H9 (cell line): ENCODE data around the gene TTC39A. TPM values are rescaled to one million over a fixed set of nuclear protein-coding genes. Genes with fewer than 3 reads are reported as not detected.

ENCODE experiments used
- DNase-seq: peaks from one replicate; pipeline ENCODE4 v3.0.0-alpha.2; 2017
- H2AFZ ChIP-seq: one replicate; pipeline ENCODE4 v1.6.1; 2013; ENCODE audit warnings: mild to moderate bottlenecking, low read length, control low read depth, moderate library complexity
- H2AK5ac ChIP-seq: 2 replicates; pipeline ENCODE4 v1.6.1; 2013; ENCODE audit warnings: low read length, control low read depth, mixed read lengths; ENCODE audit not compliant: insufficient read length
- H2BK120ac ChIP-seq: one replicate; pipeline ENCODE4 v1.6.1; 2013; ENCODE audit warnings: low read depth, mild to moderate bottlenecking, low read length, control low read depth, inconsistent platforms; ENCODE audit not compliant: poor library complexity, severe bottlenecking
- H2BK12ac ChIP-seq: 2 replicates; pipeline ENCODE4 v1.6.1; 2013; ENCODE audit warnings: low read length, control low read depth, mixed read lengths, low read depth; ENCODE audit not compliant: insufficient read length
- H2BK15ac ChIP-seq: 2 replicates; pipeline ENCODE4 v1.6.1; 2013; ENCODE audit warnings: low read depth, low read length, control low read depth
- H2BK20ac ChIP-seq: one replicate; pipeline ENCODE4 v1.6.1; 2013; ENCODE audit warnings: low read depth, mild to moderate bottlenecking, low read length, control low read depth, inconsistent platforms; ENCODE audit not compliant: poor library complexity, severe bottlenecking
- H2BK5ac ChIP-seq: 2 replicates; pipeline ENCODE4 v1.6.1; 2013; ENCODE audit warnings: low read length, control low read depth, mixed read lengths; ENCODE audit not compliant: insufficient read length
- H3K14ac ChIP-seq: 2 replicates; pipeline ENCODE4 v1.6.1; 2013; ENCODE audit warnings: low read length, control low read depth; ENCODE audit not compliant: insufficient read depth
- H3K18ac ChIP-seq: 2 replicates; pipeline ENCODE4 v1.6.1; 2013; ENCODE audit warnings: low read depth, mild to moderate bottlenecking, mixed read lengths, low read length, control low read depth; ENCODE audit not compliant: insufficient read length
- H3K23ac ChIP-seq: 2 replicates; pipeline ENCODE4 v1.6.1; 2013; ENCODE audit warnings: low read length, control low read depth, mixed read lengths, low read depth; ENCODE audit not compliant: insufficient read length
- H3K23me2 ChIP-seq: 2 replicates; pipeline ENCODE4 v1.6.1; 2013; ENCODE audit warnings: low read depth, mild to moderate bottlenecking, mixed read lengths, low read length, control low read depth; ENCODE audit not compliant: insufficient read length, poor library complexity, severe bottlenecking
- H3K27ac ChIP-seq: 2 replicates; pipeline ENCODE4 v1.5.1; 2013; ENCODE audit warnings: low read length, control low read depth, mixed read lengths, low read depth; ENCODE audit not compliant: insufficient read length
- H3K27me3 ChIP-seq: 2 replicates; pipeline ENCODE4 v1.6.1; 2013; ENCODE audit warnings: low read length, control low read depth, inconsistent platforms; ENCODE audit not compliant: insufficient read depth
- H3K4ac ChIP-seq: 2 replicates; pipeline ENCODE4 v1.6.1; 2013; ENCODE audit warnings: low read depth, mild to moderate bottlenecking, control low read depth, inconsistent platforms, low read length, moderate library complexity
- H3K4me1 ChIP-seq: 2 replicates; pipeline ENCODE4 v1.6.1; 2013; ENCODE audit warnings: low read length, control low read depth, inconsistent platforms; ENCODE audit not compliant: insufficient read depth
- H3K4me2 ChIP-seq: 2 replicates; pipeline ENCODE4 v1.6.1; 2013; ENCODE audit warnings: low read length, control low read depth, mixed read lengths; ENCODE audit not compliant: insufficient read length, insufficient read depth
- H3K56ac ChIP-seq: 2 replicates; pipeline ENCODE4 v1.6.1; 2013; ENCODE audit warnings: low read depth, mild to moderate bottlenecking, mixed read lengths, low read length, control low read depth; ENCODE audit not compliant: insufficient read length
- H3K79me1 ChIP-seq: 2 replicates; pipeline ENCODE4 v1.6.1; 2013; ENCODE audit warnings: low read depth, mild to moderate bottlenecking, moderate library complexity, low read length, control low read depth, inconsistent platforms; ENCODE audit not compliant: insufficient read depth, poor library complexity, severe bottlenecking
- H3K79me2 ChIP-seq: 2 replicates; pipeline ENCODE4 v1.6.1; 2013; ENCODE audit warnings: low read length, control low read depth, inconsistent platforms; ENCODE audit not compliant: insufficient read depth
- H3K9ac ChIP-seq: 2 replicates; pipeline ENCODE4 v1.6.1; 2013; ENCODE audit warnings: low read length, control low read depth, mixed read lengths; ENCODE audit not compliant: insufficient read length; ENCODE audit errors: extremely low read depth
- H3K9me3 ChIP-seq: one replicate; pipeline ENCODE4 v1.6.1; 2013; ENCODE audit warnings: low read depth, low read length, inconsistent platforms; ENCODE audit not compliant: control insufficient read depth
- H3T11ph ChIP-seq: one replicate; pipeline ENCODE4 v1.6.1; 2013; ENCODE audit warnings: mild to moderate bottlenecking, low read length, control low read depth, inconsistent platforms
- H4K20me1 ChIP-seq: one replicate; pipeline ENCODE4 v1.6.1; 2013; ENCODE audit not compliant: control insufficient read depth, insufficient read length, insufficient read depth
- H4K5ac ChIP-seq: 2 replicates; pipeline ENCODE4 v1.6.1; 2013; ENCODE audit warnings: low read depth, mild to moderate bottlenecking, mixed read lengths, low read length, control low read depth; ENCODE audit not compliant: insufficient read length
- H4K8ac ChIP-seq: replicated peaks from 2 replicates; pipeline ENCODE4 v1.6.1; 2013; ENCODE audit warnings: low read length, control low read depth, mixed read lengths, low read depth; ENCODE audit not compliant: insufficient read length
- H4K91ac ChIP-seq: 2 replicates; pipeline ENCODE4 v1.6.1; 2013; ENCODE audit warnings: low read depth, mild to moderate bottlenecking, moderate library complexity, mixed read lengths, low read length, control low read depth; ENCODE audit not compliant: insufficient read length
- H3K27ac Mint-ChIP-seq, 3 experiments: 2 replicates in 2 of 3; 3 replicates in 1 of 3; pipeline ENCODE4 v1.8.0; 2020 to 2021; ENCODE audit warnings: mixed read lengths in 3 of 3, mild to moderate bottlenecking in 1 of 3, moderate library complexity in 1 of 3
- H3K27me3 Mint-ChIP-seq: 2 replicates; pipeline ENCODE4 v1.8.0; 2021; ENCODE audit warnings: low read depth, mild to moderate bottlenecking, moderate library complexity, mixed read lengths
- H3K36me3 Mint-ChIP-seq, 3 experiments: 2 replicates in 2 of 3; 3 replicates in 1 of 3; pipeline ENCODE4 v1.8.0; 2020 to 2021; ENCODE audit warnings: low read depth in 3 of 3, mixed read lengths in 3 of 3; ENCODE audit not compliant: insufficient read depth in 1 of 3
- H3K4me1 Mint-ChIP-seq, 2 experiments: 2 replicates each; pipeline ENCODE4 v1.8.0; 2020; ENCODE audit warnings: mixed read lengths in 2 of 2
- H3K4me3 Mint-ChIP-seq, 2 experiments: 2 replicates in 1 of 2; 3 replicates in 1 of 2; pipeline ENCODE4 v1.8.0; 2020 to 2021; ENCODE audit warnings: mild to moderate bottlenecking in 2 of 2, mixed read lengths in 2 of 2, moderate library complexity in 1 of 2
- H3K9me3 Mint-ChIP-seq, 2 experiments: 2 replicates in 1 of 2; 3 replicates in 1 of 2; pipeline ENCODE4 v1.8.0; 2020; ENCODE audit warnings: mild to moderate bottlenecking in 2 of 2, mixed read lengths in 2 of 2, moderate library complexity in 1 of 2
- CTCF ChIP-seq: fragments of 200-600 bp; sonication (generic); conservative IDR thresholded peaks from 3 replicates; pipeline ENCODE4 v1.8.0; 2021; ENCODE audit warnings: antibody characterized with exemption, mild to moderate bottlenecking
- total RNA-seq: library from RNA; stranded (reverse); gene quantifications from 2 replicates; pipeline ENCODE4 v1.2.1, GENCODE V29; 2021

Gene TTC39A
- total RNA-seq, 1 experiment from 2014 or later: 7.7 TPM

DNA sequence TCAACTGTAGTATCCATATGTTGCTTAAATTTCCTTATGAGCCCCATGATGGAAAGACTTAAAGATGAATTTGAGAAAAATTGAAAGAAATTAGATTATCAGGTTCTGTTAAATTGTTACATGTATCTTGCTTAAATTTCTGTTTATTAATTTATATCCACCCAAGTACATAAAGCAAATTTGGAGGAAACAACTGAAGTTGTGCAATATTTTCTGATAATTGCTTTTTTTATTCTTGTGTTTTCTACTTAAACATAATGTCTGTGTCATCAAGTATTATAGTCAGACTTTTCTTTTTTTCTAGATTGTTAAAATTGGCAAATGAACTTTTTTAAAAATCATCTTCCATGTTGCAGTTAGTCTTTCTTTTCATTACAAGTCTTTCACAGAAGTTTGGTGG is 57.4 kb downstream of the TTC39A start:
- Histone ChIP-seq H2AFZ (no peak overlapping the region), H3K27me3 (no peaks in the 10 kb centered on the region), H3K79me2 (no peaks in the 10 kb centered on the region; the same call in 1 of the 2 replicates), H3K18ac (no peak overlapping the region), H4K91ac (no peak overlapping the region), H3K4ac (no peak overlapping the region), H3T11ph (no peak overlapping the region), H3K27ac (no peak overlapping the region), H4K20me1 (no peaks in the 10 kb centered on the region), H2BK5ac (no peak overlapping the region), H2AK5ac (no peak overlapping the region), H4K8ac (no peak overlapping the region), H2BK120ac (no peak overlapping the region), H3K56ac (no peak overlapping the region), H3K4me1 (no peaks in the 10 kb centered on the region), H2BK15ac (no peak overlapping the region), H3K4me2 (no peak overlapping the region), H3K9ac (no peak overlapping the region), H3K9me3 (no peaks in the 10 kb centered on the region), H3K23me2 (no peaks in the 10 kb centered on the region), H4K5ac (no peak overlapping the region), H3K23ac (no peak overlapping the region), H3K14ac (no peak overlapping the region), H2BK12ac (no peak overlapping the region), H3K79me1 (no peaks in the 10 kb centered on the region), H2BK20ac (no peak overlapping the region)
- no peak overlapping the region for H3K27ac Mint-ChIP-seq
- H3K9me3 Mint-ChIP-seq: no peaks in the 10 kb centered on the region
- no peaks in the 10 kb centered on the region for H3K27me3 Mint-ChIP-seq
- H3K4me3 Mint-ChIP-seq: no peak overlapping the region
- peaks cover 5 to 25% (median 23%) of the 10 kb centered on the region in 3 experiments; a peak in 6 of 7 replicates for H3K36me3 Mint-ChIP-seq
- DNase-seq: no peak
- H3K4me1 Mint-ChIP-seq: no peaks in the 10 kb centered on the region
- TF ChIP-seq CTCF: no peak
